ENCODE data around the gene GIPC2. TPM values are rescaled to one million over a fixed set of nuclear protein-coding genes. Genes with fewer than 3 reads are reported as not detected.

GIPC2 gene
- polyA plus RNA-seq, 1 donor (not counting 4 experiments of a cell fraction or from before 2014, with no cell fraction given): 0.28 TPM

DNA sequence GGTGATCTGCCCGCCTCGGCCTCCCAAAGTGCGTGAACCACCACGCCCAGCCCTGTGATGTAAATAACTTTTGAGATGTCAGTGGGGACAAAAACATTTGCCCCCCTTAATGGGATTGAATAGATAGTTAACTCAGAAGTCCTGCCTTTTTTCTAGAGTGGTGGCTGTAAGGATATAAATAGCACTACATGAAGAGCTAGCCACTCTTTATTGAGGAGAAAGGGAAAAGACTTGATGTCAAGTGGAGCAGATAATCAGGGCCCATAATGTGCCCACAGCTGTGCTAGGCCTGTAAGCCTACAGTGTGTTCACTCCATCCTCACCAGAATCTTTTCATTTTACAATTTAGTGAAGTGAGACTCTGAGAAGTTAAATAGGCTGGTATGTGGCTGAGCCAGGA, 3.6 kb downstream of the GIPC2 start:
- no peak overlapping the region for H3K4me3 ChIP-seq (ENCODE audit: control insufficient read depth in 2 of 3, extremely low read depth in 1 of 3, insufficient read depth in 2 of 3, low read depth in 1 of 3, low read length in 3 of 3)
- no peaks in the 10 kb centered on the region for H3K9me1 ChIP-seq (ENCODE audit: control insufficient read depth, extremely low read depth, insufficient read depth, low read length)
- no peaks in the 10 kb centered on the region for H4K20me1 ChIP-seq (ENCODE audit: control insufficient read depth, extremely low read depth, insufficient read depth, low read length)
- H3K79me2 ChIP-seq (ENCODE audit: control insufficient read depth, insufficient read depth, low read length): no peaks in the 10 kb centered on the region
- DNase-seq (ENCODE audit: low read depth, low spot score): no peak
- H2AFZ ChIP-seq (ENCODE audit: control insufficient read depth, low read length): no peak overlapping the region
- H3K27me3 ChIP-seq (ENCODE audit: control insufficient read depth, extremely low read depth, insufficient read depth, low read length): peaks cover 16% of the 10 kb centered on the region
- FAIRE-seq: no peak
- no peak overlapping the region for H3K9ac ChIP-seq (ENCODE audit: control insufficient read depth, extremely low read depth, insufficient read depth, low read length)
- H3K36me3 ChIP-seq (ENCODE audit: control insufficient read depth in 2 of 2, extremely low read depth in 1 of 2, insufficient read depth in 2 of 2, low read length in 2 of 2): no peaks in the 10 kb centered on the region
- no peak for TF ChIP-seq EZH2 (IDR thresholded peaks at IDR 0.05; ENCODE audit: low read length)
- TF ChIP-seq, protein P1, sequence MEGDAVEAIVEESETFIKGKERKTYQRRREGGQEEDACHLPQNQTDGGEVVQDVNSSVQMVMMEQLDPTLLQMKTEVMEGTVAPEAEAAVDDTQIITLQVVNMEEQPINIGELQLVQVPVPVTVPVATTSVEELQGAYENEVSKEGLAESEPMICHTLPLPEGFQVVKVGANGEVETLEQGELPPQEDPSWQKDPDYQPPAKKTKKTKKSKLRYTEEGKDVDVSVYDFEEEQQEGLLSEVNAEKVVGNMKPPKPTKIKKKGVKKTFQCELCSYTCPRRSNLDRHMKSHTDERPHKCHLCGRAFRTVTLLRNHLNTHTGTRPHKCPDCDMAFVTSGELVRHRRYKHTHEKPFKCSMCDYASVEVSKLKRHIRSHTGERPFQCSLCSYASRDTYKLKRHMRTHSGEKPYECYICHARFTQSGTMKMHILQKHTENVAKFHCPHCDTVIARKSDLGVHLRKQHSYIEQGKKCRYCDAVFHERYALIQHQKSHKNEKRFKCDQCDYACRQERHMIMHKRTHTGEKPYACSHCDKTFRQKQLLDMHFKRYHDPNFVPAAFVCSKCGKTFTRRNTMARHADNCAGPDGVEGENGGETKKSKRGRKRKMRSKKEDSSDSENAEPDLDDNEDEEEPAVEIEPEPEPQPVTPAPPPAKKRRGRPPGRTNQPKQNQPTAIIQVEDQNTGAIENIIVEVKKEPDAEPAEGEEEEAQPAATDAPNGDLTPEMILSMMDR (optimal IDR thresholded peaks at IDR 0.05 in 1 of 3, IDR thresholded peaks at IDR 0.05 in 1 of 3, conservative IDR thresholded peaks at IDR 0.05 in 1 of 3; ENCODE audit: extremely low read depth in 1 of 3, insufficient read depth in 2 of 3, low read length in 3 of 3): no peak
- no peaks in the 10 kb centered on the region for H3K9me3 ChIP-seq (ENCODE audit: control insufficient read depth, low read depth, low read length)
- H3K4me1 ChIP-seq (ENCODE audit: control insufficient read depth, extremely low read depth, insufficient read depth, low read length): peaks cover 7% of the 10 kb centered on the region
- H3K4me2 ChIP-seq (ENCODE audit: control insufficient read depth, extremely low read depth, insufficient read depth, low read depth, low read length): no peak overlapping the region
- no peak overlapping the region for H3K27ac ChIP-seq (ENCODE audit: control insufficient read depth, insufficient read depth, low read length)
- dilution Hi-C loops (cut with MboI; ENCODE audit: extremely low pct_ligation_motif_present, low sequenced_read_pairs): no loop called here

DNA sequence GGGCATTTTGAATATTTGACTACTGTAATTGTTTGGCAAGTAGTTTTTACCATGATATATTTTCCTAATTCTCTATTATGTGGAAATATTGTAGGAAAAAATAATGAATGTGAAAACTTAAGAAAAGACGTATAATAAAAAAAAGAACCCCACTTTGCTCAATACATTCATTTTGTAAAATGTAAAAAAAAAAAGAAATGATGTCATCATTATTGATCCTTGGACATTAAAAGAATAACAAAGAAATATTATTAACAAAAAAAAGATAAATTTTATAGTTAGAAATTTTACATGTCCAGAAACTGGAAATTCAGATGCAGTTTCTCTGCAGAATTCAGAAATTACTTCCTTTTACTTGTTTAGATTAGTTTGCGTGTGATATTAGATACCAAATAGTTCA, 5.2 kb downstream of the GIPC2 start:
- H3K27me3 ChIP-seq (ENCODE audit: control insufficient read depth, extremely low read depth, insufficient read depth, low read length): peaks cover 4% of the 10 kb centered on the region
- H4K20me1 ChIP-seq (ENCODE audit: control insufficient read depth, extremely low read depth, insufficient read depth, low read length): no peaks in the 10 kb centered on the region
- FAIRE-seq (no peak), DNase-seq (ENCODE audit: low read depth, low spot score) (no peak)
- H3K4me3 ChIP-seq (ENCODE audit: control insufficient read depth in 2 of 3, extremely low read depth in 1 of 3, insufficient read depth in 2 of 3, low read depth in 1 of 3, low read length in 3 of 3): no peak overlapping the region
- no peak overlapping the region for H3K27ac ChIP-seq (ENCODE audit: control insufficient read depth, insufficient read depth, low read length)
- no peak overlapping the region for H3K9ac ChIP-seq (ENCODE audit: control insufficient read depth, extremely low read depth, insufficient read depth, low read length)
- H3K36me3 ChIP-seq (ENCODE audit: control insufficient read depth in 2 of 2, extremely low read depth in 1 of 2, insufficient read depth in 2 of 2, low read length in 2 of 2): no peaks in the 10 kb centered on the region
- no peak overlapping the region for H3K4me2 ChIP-seq (ENCODE audit: control insufficient read depth, extremely low read depth, insufficient read depth, low read depth, low read length)
- H3K79me2 ChIP-seq (ENCODE audit: control insufficient read depth, insufficient read depth, low read length): no peaks in the 10 kb centered on the region
- no peak for TF ChIP-seq EZH2 (IDR thresholded peaks at IDR 0.05; ENCODE audit: low read length)
- TF ChIP-seq, protein P1 (optimal IDR thresholded peaks at IDR 0.05 in 1 of 3, IDR thresholded peaks at IDR 0.05 in 1 of 3, conservative IDR thresholded peaks at IDR 0.05 in 1 of 3; ENCODE audit: extremely low read depth in 1 of 3, insufficient read depth in 2 of 3, low read length in 3 of 3): no peak
- H2AFZ ChIP-seq (ENCODE audit: control insufficient read depth, low read length): no peak overlapping the region
- no peaks in the 10 kb centered on the region for H3K9me3 ChIP-seq (ENCODE audit: control insufficient read depth, low read depth, low read length)
- dilution Hi-C loops (cut with MboI; ENCODE audit: extremely low pct_ligation_motif_present, low sequenced_read_pairs): no loop called here
- H3K4me1 ChIP-seq (ENCODE audit: control insufficient read depth, extremely low read depth, insufficient read depth, low read length): peaks cover 7% of the 10 kb centered on the region
- H3K9me1 ChIP-seq (ENCODE audit: control insufficient read depth, extremely low read depth, insufficient read depth, low read length): no peaks in the 10 kb centered on the region

Data from keratinocyte (primary cell).